Activated CD4-positive, alpha-beta T cell treated with anti-CD3 and anti-CD28 coated beads, Interleukin-2, Interleukin-4, amounts not matched to agents 100 ng/mL and 50 ng/mL, durations not matched to agents 16 hours and 8 hours (primary cell): ENCODE results near the gene CRACDL.

ENCODE experiments used
- DNase-seq: peaks from one replicate; pipeline ENCODE4 v3.0.0-alpha.2; 2020; ENCODE audit warnings: low spot score

The CRACDL gene

DNA sequence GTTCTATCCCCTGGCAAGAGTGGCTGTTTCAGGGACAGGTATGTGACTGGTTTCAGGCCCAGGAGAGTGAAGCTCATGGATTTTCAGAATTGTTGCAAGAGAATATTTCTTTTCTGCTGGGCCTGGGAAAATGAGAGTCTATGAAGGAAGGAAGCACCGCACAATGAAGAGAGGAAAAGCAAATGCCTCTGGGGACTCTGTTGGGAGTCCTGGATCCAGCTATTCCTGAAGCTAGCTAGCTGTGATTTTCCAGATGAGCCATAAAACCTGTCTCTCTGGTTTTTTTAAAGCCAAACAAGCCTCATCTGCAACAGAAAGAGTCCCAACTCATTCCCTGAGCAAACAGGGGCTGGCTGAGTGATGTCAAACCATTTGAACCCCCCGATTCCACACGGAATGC lies 53.7 kb downstream of the CRACDL start:
- no peak for DNase-seq

DNA sequence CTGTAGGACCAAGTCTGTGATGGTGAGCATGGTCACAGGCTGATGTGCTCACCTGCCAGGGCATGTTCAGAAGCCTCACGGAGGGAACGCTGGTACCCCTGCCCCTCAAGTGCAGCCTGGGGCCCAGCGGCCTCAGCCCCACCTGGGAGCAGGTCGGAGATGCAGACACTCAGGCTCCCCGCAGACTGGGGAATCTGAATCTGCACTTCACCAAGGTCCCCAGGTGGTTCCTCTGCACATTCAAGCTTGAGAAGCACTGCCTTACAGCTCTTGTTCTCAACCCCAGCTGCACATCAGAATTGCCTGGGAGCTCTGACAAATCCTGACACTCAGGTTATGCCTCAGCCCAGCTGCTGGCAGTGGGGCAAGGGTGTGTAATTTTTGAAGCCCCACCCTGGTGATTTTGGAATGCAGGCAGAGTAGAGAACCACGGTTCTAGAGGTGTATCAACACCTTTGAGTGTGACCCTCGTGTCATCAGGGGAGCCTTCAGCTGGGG lies 54.8 kb downstream of the CRACDL start:
- no peak for DNase-seq

DNA sequence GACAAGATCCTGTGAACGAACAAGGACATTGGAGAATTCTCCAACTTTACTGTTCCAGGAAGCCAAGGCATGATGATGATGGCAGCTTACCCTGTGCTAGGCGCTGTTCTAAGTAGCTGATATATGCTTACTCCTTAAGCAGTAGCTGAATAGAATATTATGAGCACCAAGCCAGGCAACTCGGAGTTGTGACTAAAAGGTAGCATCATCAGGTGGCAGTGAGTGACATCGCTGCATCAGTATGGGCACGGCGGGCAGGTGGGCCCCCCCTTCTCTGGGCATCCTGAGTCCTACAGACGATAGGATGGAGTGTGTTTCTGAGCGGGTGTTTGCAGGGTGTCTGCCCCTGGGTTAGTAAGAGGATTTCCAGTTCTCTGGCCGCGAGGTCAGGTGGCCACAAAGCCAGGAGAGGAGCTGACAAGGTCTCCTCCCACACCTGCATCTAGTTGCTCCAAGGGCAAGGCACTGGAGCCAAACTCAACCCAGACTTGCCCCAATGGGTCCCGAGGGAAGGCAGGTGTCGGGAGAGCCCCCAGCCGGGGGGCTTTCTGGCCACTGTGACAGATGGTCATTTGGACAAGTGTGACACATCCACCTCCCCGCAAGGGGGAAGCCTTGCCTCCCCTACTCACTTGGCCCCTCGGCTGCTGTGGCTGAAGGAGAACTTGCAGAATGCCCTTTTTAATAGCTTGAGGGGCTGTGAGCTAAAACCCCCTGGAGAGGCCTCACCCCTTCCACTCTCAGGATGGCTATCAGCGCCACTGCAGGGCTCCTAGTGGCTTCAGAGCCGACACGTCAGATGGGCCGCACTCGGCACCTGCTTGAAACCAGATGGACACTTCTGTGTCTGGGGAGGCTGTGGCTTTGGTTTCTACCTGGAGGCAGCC lies 55.5 kb downstream of the CRACDL start:
- no peak for DNase-seq

DNA sequence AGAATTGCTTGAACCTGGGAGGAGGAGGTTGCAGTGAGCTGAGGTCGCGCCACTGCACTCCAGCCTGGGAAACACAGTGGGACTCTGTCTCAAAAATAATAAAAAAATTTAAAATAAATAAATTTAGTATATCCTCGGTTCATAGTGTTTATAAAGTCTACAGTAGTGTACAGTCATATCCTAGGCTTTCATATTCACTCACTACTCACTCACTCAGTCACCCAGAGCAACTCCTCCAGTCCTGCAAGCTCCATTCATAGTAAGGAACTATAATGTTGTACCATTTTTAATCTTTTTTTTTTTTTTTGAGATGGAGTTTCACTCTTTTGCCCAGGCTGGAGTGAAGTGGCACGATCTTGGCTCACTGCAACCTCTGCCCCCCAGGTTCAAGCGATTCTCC lies 58.4 kb downstream of the CRACDL start:
- peak; percentile 24 for DNase-seq

DNA sequence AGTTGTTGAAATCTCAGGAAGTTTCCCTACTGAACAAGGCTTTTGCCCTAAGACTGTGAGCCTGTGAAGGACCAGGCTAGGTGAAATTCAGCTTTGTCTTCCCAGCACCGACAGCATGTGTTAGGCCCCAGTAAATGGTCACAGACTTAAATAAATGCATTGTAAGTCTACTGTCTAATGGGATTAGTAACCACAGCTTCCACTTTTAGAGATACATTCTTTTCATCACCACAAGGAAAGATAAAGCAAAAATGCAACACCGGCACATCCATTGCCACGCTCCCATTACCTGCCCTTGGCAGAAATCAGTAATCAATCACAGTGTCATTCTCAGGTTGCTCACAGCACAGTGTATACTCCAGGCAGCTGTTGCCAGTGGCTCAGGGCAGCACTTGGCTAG lies 59.3 kb downstream of the CRACDL start:
- DNase-seq, result no peak

DNA sequence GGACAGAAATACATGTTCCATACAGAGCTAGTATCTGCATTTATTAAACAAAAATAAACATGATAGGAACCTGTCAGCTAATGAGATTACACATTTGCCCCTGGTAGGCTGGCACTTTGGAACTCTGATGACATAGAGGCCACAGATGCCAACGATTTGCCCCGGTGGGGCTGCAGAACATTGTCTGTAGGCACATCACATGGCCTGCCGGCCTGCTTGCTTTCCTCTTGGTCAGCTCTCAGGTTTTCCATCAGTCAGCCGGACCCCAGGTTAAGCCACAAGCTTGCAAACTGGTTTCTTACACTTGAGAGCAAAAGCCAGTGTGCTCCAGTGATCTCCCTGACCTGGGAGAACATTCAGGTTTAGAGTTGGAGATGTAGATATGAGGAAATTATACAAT lies 60.3 kb downstream of the CRACDL start:
- no peak for DNase-seq

DNA sequence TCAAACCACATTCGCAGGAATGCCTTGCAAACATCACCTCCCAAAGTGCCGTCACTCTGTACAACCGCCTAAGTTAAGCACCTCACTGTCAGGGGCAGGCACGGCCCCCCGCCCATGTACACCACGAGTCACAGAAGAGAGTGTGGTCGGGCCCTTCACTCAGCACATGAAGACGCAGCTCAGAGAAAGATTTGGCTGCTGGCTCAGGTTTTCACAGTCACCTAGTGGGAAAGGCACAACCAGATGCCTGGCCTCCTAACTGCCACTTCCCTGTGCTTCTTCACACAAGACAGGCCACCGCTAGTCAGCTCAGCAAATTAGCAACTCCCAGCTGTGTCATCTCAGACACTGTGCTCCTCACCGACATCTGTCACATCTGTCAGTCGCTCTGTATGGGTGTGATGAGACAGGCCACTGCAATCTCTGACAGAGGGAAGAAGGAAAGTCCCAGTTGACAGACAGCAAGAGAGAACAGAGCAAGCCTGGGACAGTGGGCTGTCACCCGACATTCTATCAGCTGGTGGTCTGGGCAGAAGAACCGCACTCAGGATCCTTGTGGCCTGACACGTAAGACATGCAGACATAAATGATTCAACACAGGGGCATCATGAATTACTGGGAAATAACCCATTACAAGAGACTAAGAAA lies 60.8 kb downstream of the CRACDL start:
- DNase-seq, result peak; percentile 25

DNA sequence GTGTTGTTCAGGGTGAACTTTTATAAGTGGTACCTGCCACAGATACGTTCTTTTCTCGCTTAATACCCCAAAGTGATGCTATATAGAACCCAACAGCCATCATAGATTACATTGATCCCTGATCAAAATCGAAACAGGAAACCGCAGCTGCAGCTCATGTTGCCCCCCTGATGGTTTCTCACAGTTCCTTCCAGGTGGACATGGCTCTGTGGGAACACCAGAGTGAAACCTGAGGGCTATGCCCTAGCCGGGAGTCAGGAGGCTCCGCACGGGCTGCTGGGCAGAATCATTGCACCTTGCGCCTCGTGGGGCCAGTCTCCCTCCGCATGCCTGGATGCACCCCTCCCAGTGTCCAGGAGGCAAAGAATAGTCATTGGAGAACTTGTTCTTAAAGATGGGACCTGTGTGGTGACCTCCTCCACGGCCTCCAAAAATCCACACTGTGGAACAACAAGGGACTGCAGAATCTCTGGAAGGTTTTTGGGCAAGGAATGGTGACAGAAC lies 61.8 kb downstream of the CRACDL start:
- DNase-seq, result no peak

DNA sequence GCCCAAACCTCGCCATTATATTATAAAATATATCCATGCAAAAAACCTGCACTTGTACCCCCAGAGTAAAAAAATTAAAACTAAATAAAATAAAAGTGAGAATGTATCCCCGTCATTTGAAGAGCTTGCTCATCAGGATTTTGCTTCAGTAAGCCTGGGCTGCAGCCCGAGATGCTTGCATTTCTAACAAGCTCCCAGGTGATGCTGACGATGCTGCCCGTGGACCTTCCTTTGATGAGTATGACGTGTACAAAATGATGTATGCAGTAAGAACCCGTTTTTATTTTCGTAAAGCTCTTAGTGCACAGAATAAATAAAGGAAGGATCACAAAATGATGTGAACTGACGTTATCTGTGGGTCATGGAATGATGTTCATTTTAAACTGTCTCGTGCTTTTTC lies 63.5 kb downstream of the CRACDL start:
- no peak for DNase-seq

DNA sequence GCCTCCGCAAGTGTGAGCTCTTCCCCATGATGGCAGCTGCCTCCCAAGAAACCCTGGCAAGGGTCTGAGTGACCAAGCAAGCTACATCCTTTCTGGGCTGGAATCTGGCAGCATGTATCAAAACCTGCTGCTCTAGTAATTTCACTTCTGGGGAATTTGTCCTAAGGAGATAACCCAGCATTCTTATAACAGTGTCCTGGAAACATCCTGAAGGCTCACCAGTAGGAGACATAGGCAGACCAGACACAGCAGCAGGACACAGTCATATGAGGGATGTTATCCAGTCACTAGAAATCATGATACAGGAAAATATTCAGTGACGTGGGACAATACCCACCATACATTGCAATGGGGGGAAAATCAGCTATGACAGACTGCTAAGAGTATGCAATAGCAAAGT lies 64.5 kb downstream of the CRACDL start:
- no peak for DNase-seq

DNA sequence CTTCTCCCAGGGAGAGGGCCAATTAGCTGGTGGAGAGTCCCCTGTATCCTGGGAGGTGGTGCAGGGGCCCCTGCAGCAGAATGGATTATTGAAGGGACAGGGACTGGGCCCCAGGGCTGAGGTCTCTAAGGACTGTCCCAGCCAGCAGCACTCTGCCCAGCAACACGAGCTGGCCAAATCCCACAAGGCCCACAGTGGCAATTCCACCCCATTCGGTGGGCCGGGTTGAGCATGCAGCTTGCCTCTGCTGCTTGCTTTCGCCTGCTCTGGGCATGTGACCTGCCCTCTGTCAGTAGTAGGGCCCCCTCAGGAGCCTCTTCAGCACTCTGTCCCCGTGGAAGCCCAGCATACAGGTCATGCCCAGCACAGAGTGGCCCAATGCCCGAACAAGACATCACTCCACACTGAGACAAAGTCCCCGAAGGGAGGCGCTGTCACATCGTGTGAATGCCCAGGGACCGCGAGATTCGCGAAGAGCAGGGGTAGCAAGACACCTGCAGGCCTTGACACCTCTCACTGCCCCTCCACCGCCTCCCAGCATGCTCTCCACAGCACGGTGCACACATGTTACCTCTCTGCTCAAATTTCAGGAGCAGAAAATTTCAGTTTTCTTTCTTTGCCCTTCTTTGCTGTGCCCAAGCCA lies 65.4 kb downstream of the CRACDL start:
- DNase-seq, result no peak

DNA sequence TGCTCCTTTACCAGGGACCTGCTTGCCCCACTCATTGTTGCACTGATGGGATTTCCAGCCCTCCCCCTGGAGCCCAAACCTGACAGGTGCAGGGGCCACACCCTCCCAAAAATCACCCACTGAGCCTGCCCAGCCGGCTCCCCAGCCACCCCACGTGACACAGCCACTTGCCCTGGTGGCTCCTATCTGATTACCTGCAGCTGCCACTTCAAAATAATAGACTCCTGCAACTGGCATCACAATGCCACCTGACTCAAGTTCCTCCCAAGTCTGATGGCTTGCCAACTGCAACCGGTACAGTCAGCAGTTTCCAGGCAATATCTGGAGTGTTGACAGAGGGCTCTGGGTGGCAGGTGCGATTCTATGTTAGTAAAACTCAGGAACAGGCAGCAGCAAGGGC lies 66.2 kb downstream of the CRACDL start:
- no peak for DNase-seq

DNA sequence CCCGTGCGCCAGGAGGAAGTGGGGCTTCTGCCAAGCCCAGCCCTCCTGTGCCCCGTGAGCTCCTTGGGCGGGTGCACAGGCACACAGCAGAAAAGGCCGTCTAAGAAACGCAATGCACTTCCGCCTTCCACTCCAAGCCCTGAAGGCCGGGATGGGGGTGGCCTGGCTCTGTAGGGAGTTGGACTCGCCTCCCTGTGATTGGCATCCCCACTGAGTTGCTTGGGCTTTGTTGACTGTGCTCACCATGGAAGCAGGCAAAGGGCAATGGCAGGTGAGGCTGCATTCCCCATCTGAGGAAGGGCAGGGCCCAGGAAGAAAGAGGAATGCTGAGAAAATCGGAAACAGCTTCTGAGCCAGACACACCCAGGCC lies 66.8 kb downstream of the CRACDL start:
- DNase-seq, result no peak

DNA sequence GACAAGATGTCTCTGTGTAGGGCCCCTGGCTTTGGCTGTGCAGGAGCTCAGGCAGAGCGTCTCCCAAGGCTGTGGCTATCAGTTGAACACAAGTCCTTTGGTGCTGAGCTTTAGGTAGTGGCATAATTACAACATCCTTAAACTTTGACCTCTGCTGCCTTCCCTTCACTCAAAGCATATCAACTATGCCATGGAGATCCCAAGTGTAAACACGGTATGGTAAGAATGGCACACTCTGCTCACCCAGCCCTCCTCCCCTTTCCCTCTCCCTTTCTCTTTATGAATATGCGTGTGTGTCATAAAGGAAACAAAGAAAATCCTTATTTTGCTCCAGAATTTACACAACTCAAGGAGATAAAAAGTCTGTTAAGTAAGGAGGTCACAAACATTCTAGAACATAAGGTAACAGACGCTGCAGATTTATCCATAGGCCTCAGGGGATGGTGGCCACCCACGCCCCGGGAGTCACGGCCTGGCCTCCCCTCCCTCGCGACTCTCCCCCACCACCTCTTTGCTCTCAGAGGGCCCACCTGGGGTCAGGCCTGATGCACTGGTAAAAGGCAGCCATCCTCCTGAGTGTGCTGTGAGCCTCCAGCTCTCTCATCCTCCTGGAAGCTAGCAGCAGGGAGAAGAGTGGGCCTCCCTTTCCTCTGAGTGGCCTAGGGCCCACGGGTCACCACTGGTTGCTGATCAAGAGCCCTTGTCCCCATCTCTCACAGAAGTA lies 67.3 kb downstream of the CRACDL start:
- no peak for DNase-seq

DNA sequence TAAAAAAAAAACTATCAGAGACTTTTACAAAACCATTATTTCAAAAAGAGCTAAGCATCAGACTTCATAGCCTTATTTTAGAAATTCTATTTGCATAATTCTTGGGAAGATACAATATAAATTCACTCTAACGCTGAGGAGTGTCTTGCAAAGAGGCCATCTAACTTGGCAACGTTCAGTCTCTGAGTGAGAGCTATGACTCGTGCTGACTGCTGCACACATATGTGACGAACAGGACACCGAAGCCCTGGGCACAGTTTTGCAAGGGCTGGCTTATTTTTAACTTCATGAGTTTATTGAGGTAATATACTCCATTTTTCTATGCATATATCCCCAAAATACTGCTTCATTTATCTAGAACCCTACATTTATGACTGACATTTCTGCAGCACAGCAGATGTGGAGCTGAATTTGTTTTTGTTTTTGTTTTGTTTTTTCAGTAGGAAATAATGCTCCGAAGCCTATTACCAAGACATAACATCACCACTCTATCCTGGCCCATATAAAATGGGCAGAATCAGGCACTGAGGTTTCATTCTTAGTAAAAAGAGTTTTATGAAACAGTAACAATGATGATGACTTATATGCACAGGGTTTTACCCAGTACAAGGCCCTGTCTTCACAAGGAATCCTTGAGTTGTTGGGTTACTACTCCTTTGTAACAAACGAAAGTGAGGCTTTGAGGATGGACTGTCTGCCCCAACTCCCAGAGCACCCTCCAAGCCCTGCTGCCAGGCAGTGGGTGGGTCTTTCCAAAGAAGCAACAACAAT lies 68.3 kb downstream of the CRACDL start:
- no peak for DNase-seq

DNA sequence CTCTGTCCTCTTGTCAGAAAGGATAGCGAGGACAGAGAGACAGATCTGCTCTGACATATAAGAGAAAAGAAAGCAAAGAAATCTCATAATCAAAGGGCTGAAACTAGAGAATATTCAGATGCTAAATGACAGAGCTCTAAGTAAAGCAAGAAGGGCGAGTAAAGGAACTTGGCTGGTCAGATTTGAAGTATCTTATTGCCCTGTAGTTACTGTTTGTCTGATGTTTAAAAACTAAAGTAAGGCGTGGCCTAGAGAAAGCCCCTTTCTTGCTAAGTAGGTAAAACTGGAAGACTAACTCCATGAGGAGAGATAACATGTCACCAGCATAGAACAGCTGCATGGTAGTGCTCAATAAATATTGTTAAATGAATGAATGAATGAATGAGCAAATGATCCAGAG lies 70.0 kb downstream of the CRACDL start:
- no peak for DNase-seq

DNA sequence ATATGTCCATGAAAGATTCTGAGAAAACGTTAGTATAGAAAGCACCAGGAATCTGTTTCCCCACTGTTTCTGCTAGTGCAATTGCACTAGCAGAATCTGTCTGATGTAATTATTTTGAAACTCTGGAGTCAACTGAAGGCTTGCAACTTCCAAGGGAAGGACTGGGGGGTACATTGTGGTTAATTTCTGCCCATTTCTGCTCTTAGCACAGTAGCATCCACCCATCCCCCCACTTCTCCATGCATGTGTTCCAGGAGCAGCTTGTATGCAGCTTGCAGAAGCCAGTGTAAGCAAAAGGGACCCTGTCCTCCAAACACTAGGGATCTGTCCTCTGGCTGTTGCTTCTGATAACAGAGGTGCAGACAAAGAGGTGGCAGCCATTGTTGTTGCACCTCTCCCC lies 74.4 kb downstream of the CRACDL start:
- DNase-seq, result no peak

DNA sequence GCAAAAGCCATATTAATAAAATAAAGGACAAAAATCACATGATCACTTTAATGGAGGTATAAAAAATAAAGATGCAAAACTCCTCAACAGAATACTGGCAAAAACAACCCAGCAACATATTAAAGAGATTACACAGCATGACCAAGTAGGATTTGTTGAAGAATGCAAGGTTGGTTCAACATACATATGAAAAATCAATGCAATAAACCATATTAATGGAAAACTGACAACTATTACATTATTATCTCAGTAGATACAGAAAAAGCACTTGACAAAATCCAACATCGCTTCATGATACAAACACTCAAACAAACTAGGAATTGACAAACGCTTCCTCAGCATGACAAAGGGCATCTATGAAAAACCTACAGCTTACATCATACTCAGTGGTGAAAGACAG lies 76.7 kb downstream of the CRACDL start:
- DNase-seq, result no peak

DNA sequence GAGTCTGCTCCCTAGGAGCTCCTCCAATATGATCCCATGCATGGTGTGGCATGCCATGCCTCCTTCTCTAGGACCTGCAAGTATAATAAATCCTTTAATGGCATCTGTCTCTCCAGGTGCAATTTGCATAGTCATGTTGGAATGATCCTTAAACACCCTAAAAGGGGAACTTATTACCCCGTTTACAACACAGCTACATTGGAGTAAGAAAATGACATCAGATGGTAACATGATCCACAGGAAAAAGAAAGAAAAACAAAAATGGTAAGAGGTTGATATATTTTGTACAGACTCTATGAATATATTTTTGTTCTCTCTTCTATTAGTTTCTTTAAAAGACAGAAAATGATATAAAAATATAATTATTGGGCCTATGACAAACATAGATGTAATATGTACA lies 79.0 kb downstream of the CRACDL start:
- DNase-seq, result no peak

DNA sequence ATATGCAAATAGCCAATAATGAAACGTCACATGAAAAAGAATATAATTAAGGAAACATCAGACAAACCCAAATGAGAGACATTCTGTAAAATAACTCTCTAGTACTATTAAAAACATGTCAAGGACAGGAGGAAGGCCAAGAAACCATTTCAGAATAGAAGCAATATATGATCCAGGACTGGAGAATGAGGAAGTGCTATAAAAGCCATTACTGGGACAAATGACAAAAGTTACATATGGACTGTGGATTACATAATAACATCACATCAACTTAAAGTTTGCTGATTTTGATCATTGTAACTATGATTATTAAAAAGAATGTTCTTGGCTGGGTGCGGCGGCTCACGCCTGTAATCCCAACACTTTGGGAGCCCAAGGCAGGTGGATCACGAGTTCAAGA lies 81.3 kb downstream of the CRACDL start:
- DNase-seq, result no peak

DNA sequence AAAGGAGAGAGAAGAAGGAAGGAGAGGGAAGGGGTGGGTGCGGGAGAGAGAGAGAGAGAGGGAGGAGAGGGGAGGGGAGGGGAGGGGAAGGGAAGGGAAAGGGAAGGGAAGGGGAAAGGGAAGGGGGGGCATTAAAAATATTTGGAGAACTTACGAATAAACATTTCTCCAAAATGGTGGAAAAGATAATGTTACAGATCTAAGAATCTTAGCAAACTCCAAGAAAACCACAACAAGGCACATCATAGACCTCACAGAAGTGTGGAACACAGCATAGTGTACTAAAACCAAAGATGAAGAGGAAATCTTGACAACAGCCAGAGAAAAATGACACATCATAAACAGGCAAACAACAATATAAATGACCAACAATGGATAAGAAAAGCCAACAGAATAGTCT lies 83.1 kb downstream of the CRACDL start:
- DNase-seq, result no peak

DNA sequence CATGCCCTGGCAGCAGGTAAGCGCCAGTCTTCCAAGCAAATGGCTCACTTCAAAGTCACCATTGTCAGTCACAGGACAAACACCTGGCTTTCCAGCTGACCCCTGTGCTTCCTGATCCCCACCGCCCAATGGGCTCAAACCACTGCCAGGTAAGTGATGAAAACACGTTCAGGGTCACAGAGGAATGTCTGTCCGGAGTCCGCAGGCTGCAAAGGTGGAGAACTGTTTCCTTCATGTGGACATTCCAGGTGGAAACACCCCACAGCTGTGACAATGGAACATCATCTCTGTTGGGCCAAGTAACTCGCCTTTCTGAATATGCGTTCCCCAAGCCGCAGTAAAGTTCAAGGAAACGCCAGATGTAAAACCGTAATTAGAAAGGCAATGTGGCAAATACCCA lies 86.0 kb downstream of the CRACDL start:
- DNase-seq, result no peak
